ENCODE data around the gene DAPK3.
"Not testable (repeated sequence)": the region's sequence is repeated elsewhere in the genome, so short reads cannot be mapped to it uniquely, and the experiment has no call there.

DAPK3 gene

GRCh38 chr19:4015705-4016402 is 45.0 kb upstream of the DAPK3 start:
- TF ChIP-seq CTCF (IDR thresholded peaks at IDR 0.05; ENCODE audit: low read depth, low read length), result no peak
- DNase-seq (ENCODE audit: low read depth in 2 of 2), result no peak

GRCh38 chr19:4014541-4015491 is 43.9 kb upstream of the DAPK3 start:
- H3K4me3 ChIP-seq (replicated peaks in 1 of 2; ENCODE audit: low read depth in 2 of 2, low read length in 2 of 2), result no peak overlapping the region
- no peak for TF ChIP-seq CTCF (IDR thresholded peaks at IDR 0.05; ENCODE audit: low read depth, low read length)

More at GRCh38 chr19:4015705-4016402, 45.0 kb upstream of the DAPK3 start:
- no peak overlapping the region for H3K4me3 ChIP-seq (replicated peaks in 1 of 2; ENCODE audit: low read depth in 2 of 2, low read length in 2 of 2)

GRCh38 chr19:4013886-4014540 is 43.1 kb upstream of the DAPK3 start:
- no peak for TF ChIP-seq CTCF (IDR thresholded peaks at IDR 0.05; ENCODE audit: low read depth, low read length)
- H3K4me3 ChIP-seq (replicated peaks in 1 of 2; ENCODE audit: low read depth in 2 of 2, low read length in 2 of 2), result no peak overlapping the region
- DNase-seq (ENCODE audit: low read depth in 2 of 2), result no peak

More at GRCh38 chr19:4014541-4015491, 43.9 kb upstream of the DAPK3 start:
- no peak for DNase-seq (ENCODE audit: low read depth in 2 of 2)

- no peak for TF ChIP-seq CTCF (IDR thresholded peaks at IDR 0.05; ENCODE audit: low read depth, low read length)
- H3K4me3 ChIP-seq (replicated peaks in 1 of 2; ENCODE audit: low read depth in 2 of 2, low read length in 2 of 2), result no peak overlapping the region
- no peak for DNase-seq (ENCODE audit: low read depth in 2 of 2)
Measured at GRCh38 chr19:4012975-4013634, 42.2 kb upstream of the DAPK3 start.

GRCh38 chr19:4012092-4012974 is 41.4 kb upstream of the DAPK3 start:
- DNase-seq (ENCODE audit: low read depth in 2 of 2), result no peak

GRCh38 chr19:4011430-4011829 is 40.5 kb upstream of the DAPK3 start:
- not testable (repeated sequence) for DNase-seq (ENCODE audit: low read depth in 2 of 2); H3K4me3 ChIP-seq (replicated peaks in 1 of 2; ENCODE audit: low read depth in 2 of 2, low read length in 2 of 2)

More at GRCh38 chr19:4012092-4012974, 41.4 kb upstream of the DAPK3 start:
- TF ChIP-seq CTCF (IDR thresholded peaks at IDR 0.05; ENCODE audit: low read depth, low read length), result no peak
- no peak overlapping the region for H3K4me3 ChIP-seq (replicated peaks in 1 of 2; ENCODE audit: low read depth in 2 of 2, low read length in 2 of 2)
